Epithelial cell of prostate (primary cell): ENCODE measurements around the gene RARB.

ENCODE experiments used
- DNase-seq: peaks from one replicate; pipeline ENCODE4 v3.0.0-alpha.2; 2011; ENCODE audit warnings: low read depth, low spot score
- H3K27ac ChIP-seq: fragments of 450-650 bp; 2 replicates; pipeline ENCODE4 v1.5.1; 2017; ENCODE audit warnings: mild to moderate bottlenecking

The RARB gene

GRCh38 chr3:25495726-25496253 lies 67.7 kb downstream of the RARB start:
- no peak overlapping the region for H3K27ac ChIP-seq
- DNase-seq, result no peak

- no peak for DNase-seq
- H3K27ac ChIP-seq, result no peak overlapping the region
Observed at GRCh38 chr3:25497096-25497495, 69.0 kb downstream of the RARB start.

- H3K27ac ChIP-seq, result no peak overlapping the region
- no peak for DNase-seq
Observed at GRCh38 chr3:25500706-25501210, 72.7 kb downstream of the RARB start.

- no peak for DNase-seq
- H3K27ac ChIP-seq, result no peak overlapping the region
Observed at GRCh38 chr3:25502233-25502632, 74.2 kb downstream of the RARB start.

- no peak overlapping the region for H3K27ac ChIP-seq
Observed at GRCh38 chr3:25503898-25504301, 75.8 kb downstream of the RARB start.

GRCh38 chr3:25505581-25505980 lies 77.5 kb downstream of the RARB start:
- no peak overlapping the region for H3K27ac ChIP-seq
- no peak for DNase-seq

More at GRCh38 chr3:25503898-25504301, 75.8 kb downstream of the RARB start:
- DNase-seq, result no peak

- H3K27ac ChIP-seq, result no peak overlapping the region
- no peak for DNase-seq
Observed at GRCh38 chr3:25507811-25508210, 79.7 kb downstream of the RARB start.

- DNase-seq, result no peak
- no peak overlapping the region for H3K27ac ChIP-seq
Observed at GRCh38 chr3:25508433-25508832, 80.4 kb downstream of the RARB start.

- no peak overlapping the region for H3K27ac ChIP-seq
- peak; percentile 5 for DNase-seq
Observed at GRCh38 chr3:25508901-25509300, 80.8 kb downstream of the RARB start.

GRCh38 chr3:25510797-25511196 lies 82.7 kb downstream of the RARB start:
- no peak for DNase-seq
- no peak overlapping the region for H3K27ac ChIP-seq

- no peak for DNase-seq
Observed at GRCh38 chr3:25511972-25512721, 84.1 kb downstream of the RARB start.

GRCh38 chr3:25513642-25514266 lies 85.7 kb downstream of the RARB start:
- DNase-seq, result no peak
- no peak overlapping the region for H3K27ac ChIP-seq

More at GRCh38 chr3:25511972-25512721, 84.1 kb downstream of the RARB start:
- H3K27ac ChIP-seq, result no peak overlapping the region

- no peak overlapping the region for H3K27ac ChIP-seq
- DNase-seq, result no peak
Observed at GRCh38 chr3:25515171-25515570, 87.1 kb downstream of the RARB start.

GRCh38 chr3:25520926-25521559 lies 93.0 kb downstream of the RARB start:
- no peak for DNase-seq
- H3K27ac ChIP-seq, result no peak overlapping the region

GRCh38 chr3:25527336-25527735 lies 99.3 kb downstream of the RARB start:
- no peak overlapping the region for H3K27ac ChIP-seq
- no peak for DNase-seq

- H3K27ac ChIP-seq, result no peak overlapping the region
- no peak for DNase-seq
Observed at GRCh38 chr3:25527801-25528200, 99.7 kb downstream of the RARB start.

GRCh38 chr3:25531971-25532370 lies 103.9 kb downstream of the RARB start:
- DNase-seq, result no peak
- no peak overlapping the region for H3K27ac ChIP-seq

- no peak for DNase-seq
- no peak overlapping the region for H3K27ac ChIP-seq
Observed at GRCh38 chr3:25532431-25533162, 104.5 kb downstream of the RARB start.

GRCh38 chr3:25533399-25533798 lies 105.3 kb downstream of the RARB start:
- no peak overlapping the region for H3K27ac ChIP-seq
- DNase-seq, result no peak

GRCh38 chr3:25534007-25534406 lies 105.9 kb downstream of the RARB start:
- no peak overlapping the region for H3K27ac ChIP-seq
- DNase-seq, result no peak
